GM18505 (cell line): ENCODE results near the gene G3BP1.

Experiments
- ATAC-seq: cut with Tn5 transposase; IDR thresholded peaks from one replicate; pipeline ENCODE4 v1.9.1; 2021; ENCODE audit not compliant: unreplicated experiment
- POLR2A ChIP-seq: IDR thresholded peaks from 4 replicates; pipeline ENCODE4 v1.6.1; 2011; ENCODE audit warnings: borderline replicate concordance; ENCODE audit not compliant: insufficient read depth, insufficient read length; ENCODE audit errors: extremely low read depth

The G3BP1 gene

GRCh38 chr5:151795426-151795825 lies 23.7 kb downstream of the G3BP1 start:
- ATAC-seq: no peak
- TF ChIP-seq POLR2A: no peak

GRCh38 chr5:151798674-151799073 lies 26.9 kb downstream of the G3BP1 start:
- no peak for TF ChIP-seq POLR2A
- ATAC-seq: no peak

GRCh38 chr5:151799407-151799806 lies 27.7 kb downstream of the G3BP1 start:
- no peak for TF ChIP-seq POLR2A
- no peak for ATAC-seq

- no peak for TF ChIP-seq POLR2A
- ATAC-seq: no peak
Measured at GRCh38 chr5:151800532-151800931, 28.8 kb downstream of the G3BP1 start.

GRCh38 chr5:151805414-151806223 lies 33.9 kb downstream of the G3BP1 start:
- TF ChIP-seq POLR2A: no peak

GRCh38 chr5:151808451-151809169 lies 36.9 kb downstream of the G3BP1 start:
- no peak for TF ChIP-seq POLR2A
- no peak for ATAC-seq

More at GRCh38 chr5:151805414-151806223, 33.9 kb downstream of the G3BP1 start:
- ATAC-seq: no peak

GRCh38 chr5:151810449-151810848 lies 38.7 kb downstream of the G3BP1 start:
- no peak for TF ChIP-seq POLR2A
- ATAC-seq: peak; percentile 44

GRCh38 chr5:151810897-151811296 lies 39.1 kb downstream of the G3BP1 start:
- ATAC-seq: no peak
- no peak for TF ChIP-seq POLR2A

- TF ChIP-seq POLR2A: no peak
- no peak for ATAC-seq
Measured at GRCh38 chr5:151811593-151812321, 40.0 kb downstream of the G3BP1 start.

GRCh38 chr5:151812757-151813309 lies 41.1 kb downstream of the G3BP1 start:
- no peak for TF ChIP-seq POLR2A
- no peak for ATAC-seq

GRCh38 chr5:151815051-151815450 lies 43.3 kb downstream of the G3BP1 start:
- ATAC-seq: no peak
- no peak for TF ChIP-seq POLR2A

- no peak for ATAC-seq
- no peak for TF ChIP-seq POLR2A
Measured at GRCh38 chr5:151819830-151820229, 48.1 kb downstream of the G3BP1 start.

GRCh38 chr5:151820271-151820670 lies 48.5 kb downstream of the G3BP1 start:
- no peak for ATAC-seq
- TF ChIP-seq POLR2A: no peak

GRCh38 chr5:151820903-151821302 lies 49.1 kb downstream of the G3BP1 start:
- TF ChIP-seq POLR2A: no peak
- ATAC-seq: no peak

GRCh38 chr5:151822141-151822540 lies 50.4 kb downstream of the G3BP1 start:
- TF ChIP-seq POLR2A: no peak
- ATAC-seq: no peak
